GM18498 (cell line): ENCODE data around the gene PRAMEF26.
"Not testable (repeated sequence)": the region's sequence is repeated elsewhere in the genome, so short reads cannot be mapped to it uniquely, and the experiment has no call there.

ENCODE experiments used
- ATAC-seq: cut with Tn5 transposase; IDR thresholded peaks from one replicate; pipeline ENCODE4 v1.9.1; 2021; ENCODE audit warnings: mild to moderate bottlenecking, moderate library complexity; ENCODE audit not compliant: unreplicated experiment

The PRAMEF26 gene

DNA sequence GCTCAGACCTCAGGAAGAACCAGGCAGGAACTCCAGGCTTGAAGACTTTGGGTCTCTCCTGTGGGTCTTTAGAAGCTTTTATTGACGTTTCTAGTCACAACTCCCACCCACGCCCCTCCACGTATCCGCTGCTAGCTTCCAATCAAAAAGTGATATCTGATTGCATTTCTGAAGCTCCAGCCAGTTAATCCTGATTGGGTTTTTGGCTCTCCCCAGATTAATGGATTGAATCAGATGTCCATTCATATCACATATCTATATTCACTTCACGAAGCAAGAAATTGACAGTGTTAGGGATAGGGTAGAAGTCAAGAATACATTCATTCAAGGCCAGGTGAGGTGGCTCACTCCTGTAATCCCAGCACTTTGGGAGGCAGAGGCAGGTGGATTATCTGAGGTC is at the start of gene PRAMEF26:
Gene PRAMEF26 (minus strand): TSS at position 101 of the 400 bp plus-strand sequence. CDS start 2,914 bp downstream, outside the sequence.
- ATAC-seq = not testable (repeated sequence)

DNA sequence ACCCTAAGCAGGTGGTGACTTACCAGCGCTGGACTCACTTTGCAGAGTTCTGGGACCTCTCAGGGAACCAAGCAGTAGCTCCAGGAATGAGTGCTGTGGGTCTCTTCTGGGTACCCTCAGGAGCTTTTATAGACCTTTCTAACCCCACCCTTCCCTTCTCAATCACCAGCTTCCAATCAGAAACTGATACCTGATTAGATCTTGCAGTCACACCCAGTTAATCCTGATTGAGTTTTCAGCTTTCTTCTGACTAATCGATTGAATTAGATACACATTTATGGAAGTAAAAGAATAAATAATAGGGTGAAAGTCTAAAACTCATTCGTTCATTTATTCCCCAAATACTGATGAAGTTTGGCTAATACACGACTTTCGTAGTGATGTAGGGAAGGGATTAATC is 45.5 kb upstream of the PRAMEF26 start, which contains the start of gene PRAMEF13:
Gene PRAMEF13 (minus strand): TSS at position 101 of the 400 bp plus-strand sequence. CDS start 1,820 bp downstream, outside the sequence.
- ATAC-seq = not testable (repeated sequence)

DNA sequence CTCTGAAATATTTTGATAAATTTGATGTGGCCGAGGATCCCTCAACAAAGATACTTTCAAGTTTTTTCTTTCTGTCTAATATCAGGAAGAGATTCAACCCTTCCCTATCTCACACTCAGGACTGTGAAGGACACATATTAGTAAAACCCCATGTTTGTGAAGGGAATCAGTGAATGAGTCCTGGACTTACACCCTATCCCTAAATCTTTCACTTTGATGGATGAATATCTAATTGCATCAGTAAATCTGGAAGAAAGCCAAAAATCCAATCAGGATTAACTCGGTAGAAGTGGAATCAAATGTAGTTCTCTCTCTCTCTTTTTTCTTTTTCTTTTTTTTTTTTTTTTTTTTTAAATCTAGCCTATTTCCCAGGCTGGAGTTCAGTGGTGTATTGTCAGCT is 15.7 kb upstream of the PRAMEF26 start, which contains the start of gene PRAMEF9:
Gene PRAMEF9 (plus strand): TSS at position 301 of the 400 bp plus-strand sequence. CDS start 3,433 bp downstream, outside the sequence.
- ATAC-seq = not testable (repeated sequence)

DNA sequence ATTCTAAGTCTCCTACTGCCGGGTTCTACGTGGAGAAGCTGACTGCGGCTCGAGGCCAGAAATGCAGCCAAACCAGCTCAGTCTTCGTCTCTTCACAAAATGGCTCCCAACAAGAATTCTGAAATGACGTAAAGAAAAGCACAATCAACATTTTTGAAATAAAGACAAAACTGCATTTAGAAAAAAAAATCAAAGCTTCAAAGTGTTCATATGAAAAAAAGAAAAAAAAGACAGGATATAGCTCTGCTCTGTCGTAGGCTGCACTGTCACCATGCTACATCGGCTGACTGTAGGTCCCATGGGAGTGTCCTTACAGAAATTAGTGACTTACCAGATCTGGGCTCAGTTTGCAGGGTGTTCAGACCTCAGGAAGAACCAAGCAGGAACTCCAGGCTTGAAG is 9.7 kb upstream of the PRAMEF26 start, which contains the start of gene HNRNPCL4:
Gene HNRNPCL4 (minus strand): TSS at position 101 of the 400 bp plus-strand sequence. CDS start 164 bp downstream, outside the sequence.
- ATAC-seq = not testable (repeated sequence)

DNA sequence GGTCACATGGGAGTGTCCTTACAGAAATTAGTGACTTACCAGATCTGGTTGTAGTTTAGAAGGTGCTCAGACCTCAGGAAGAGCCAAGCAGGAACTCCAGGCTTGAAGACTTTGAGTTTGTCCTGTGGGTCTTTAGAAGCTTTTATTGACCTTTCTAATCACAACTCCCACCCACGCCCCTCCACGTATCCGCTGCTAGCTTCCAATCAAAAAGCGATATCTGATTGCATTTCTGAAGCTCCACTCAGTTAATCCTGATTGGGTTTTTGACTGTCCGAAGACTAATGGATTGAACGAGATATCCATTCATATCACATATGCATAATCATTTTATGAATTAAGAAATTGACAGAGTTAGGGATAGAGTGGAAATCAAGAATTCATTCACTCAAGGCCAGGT is 39.1 kb downstream of the PRAMEF26 start, which contains the start of gene HNRNPCL2:
Gene HNRNPCL2 (minus strand): TSS at position 101 of the 400 bp plus-strand sequence. CDS start 454 bp downstream, outside the sequence.
- ATAC-seq = not testable (repeated sequence)
